Muscle of leg (tissue), 11 donors: Measurements from ENCODE around the gene LRRN2. TPM values are rescaled to one million over a fixed set of nuclear protein-coding genes. Genes with fewer than 3 reads are reported as not detected.
A peak's percentile ranks its signal among the peaks of the same experiment; 100 is the strongest.

ENCODE experiments used
- DNase-seq: peaks from one replicate; pipeline ENCODE4 v3.0.0; 2013
- H3K27ac ChIP-seq: one replicate; pipeline ENCODE4 v1.5.1; 2013; ENCODE audit warnings: mild to moderate bottlenecking, low read length, control low read depth
- H3K27me3 ChIP-seq: one replicate; pipeline ENCODE4 v1.6.1; 2013; ENCODE audit warnings: low read length; ENCODE audit not compliant: control insufficient read depth, insufficient read depth
- H3K36me3 ChIP-seq: one replicate; pipeline ENCODE4 v1.6.1; 2013; ENCODE audit warnings: low read length; ENCODE audit not compliant: control insufficient read depth, insufficient read depth
- H3K4me1 ChIP-seq: one replicate; pipeline ENCODE4 v1.6.1; 2013; ENCODE audit warnings: low read length; ENCODE audit not compliant: control insufficient read depth, insufficient read depth
- H3K4me3 ChIP-seq: one replicate; pipeline ENCODE4 v1.5.1; 2013; ENCODE audit warnings: low read length, control low read depth
- H3K9me3 ChIP-seq: replicated peaks from 2 replicates; pipeline ENCODE4 v1.6.1; 2013; ENCODE audit warnings: low read depth, low read length; ENCODE audit not compliant: control insufficient read depth
- WGBS: methylation state at CpG from one replicate; pipeline ENCODE4 v1.1.5; 2013; ENCODE audit warnings: missing lambda C conversion rate; ENCODE audit not compliant: insufficient coverage; 5-methylcytosine and 5-hydroxymethylcytosine counted together
- polyA plus RNA-seq, 8 donors: library from polyadenylated mRNA; unstranded; fragments of 120-200 nt; gene quantifications; one replicate each; pipeline versions ENCODE4 v1.2.1 to v1.2.3, GENCODE V29; 2013; ENCODE audit warnings: inconsistent platforms in 1 of 8, low replicate concordance in 1 of 8; ENCODE audit not compliant: insufficient read length in 8 of 8, insufficient read depth in 1 of 8
- total RNA-seq: library from RNA; stranded (reverse); fragments of 120-200 nt; gene quantifications from one replicate; pipeline ENCODE4 v1.2.4, GENCODE V29; 2013

LRRN2 gene
- total and polyA plus RNA-seq, 9 donors, result 2.7 to 9.8 (median 6.1) TPM

- WGBS, result 74% methylated on average over 6 of the region's 7 CpGs
- DNase-seq, result no peak
- Histone ChIP-seq H3K4me3 (no peak overlapping the region), H3K4me1 (peaks cover 13% of the 10 kb centered on the region), H3K27ac (no peak overlapping the region), H3K27me3 (peaks cover 19% of the 10 kb centered on the region), H3K9me3 (no peaks in the 10 kb centered on the region), H3K36me3 (no peaks in the 10 kb centered on the region)
Observed at GRCh38 chr1:204680461-204680860, 5.1 kb downstream of the LRRN2 start.

GRCh38 chr1:204680051-204680450 lies 5.5 kb downstream of the LRRN2 start:
- Histone ChIP-seq H3K27me3 (peaks cover 19% of the 10 kb centered on the region), H3K9me3 (no peaks in the 10 kb centered on the region), H3K4me3 (no peak overlapping the region), H3K36me3 (no peaks in the 10 kb centered on the region), H3K4me1 (peaks cover 13% of the 10 kb centered on the region), H3K27ac (no peak overlapping the region)
- DNase-seq, result no peak
- WGBS, result 63% methylated on average over 1 of the region's 3 CpGs

- DNase-seq, result no peak
- no peak overlapping the region for H3K4me3 ChIP-seq
- H3K36me3 ChIP-seq, result no peaks in the 10 kb centered on the region
- H3K4me1 ChIP-seq, result peaks cover 3% of the 10 kb centered on the region
- no peaks in the 10 kb centered on the region for H3K9me3 ChIP-seq
- WGBS, result 40% methylated on average over 1 of the region's 7 CpGs
- peaks cover 9% of the 10 kb centered on the region for H3K27me3 ChIP-seq
- H3K27ac ChIP-seq, result no peak overlapping the region
Observed at GRCh38 chr1:204678721-204679475, 6.6 kb downstream of the LRRN2 start.

GRCh38 chr1:204677864-204678263 lies 7.7 kb downstream of the LRRN2 start:
- WGBS, result 61% methylated on average over 4 of the region's 9 CpGs
- H3K4me1 ChIP-seq, result no peaks in the 10 kb centered on the region

GRCh38 chr1:204676043-204676442 lies 9.5 kb downstream of the LRRN2 start:
- H3K4me3 ChIP-seq, result no peak overlapping the region
- H3K27me3 ChIP-seq, result peaks cover 6% of the 10 kb centered on the region
- WGBS, result 86% methylated on average over 1 of the region's 2 CpGs
- no peaks in the 10 kb centered on the region for H3K4me1 ChIP-seq
- DNase-seq, result no peak
- H3K36me3 ChIP-seq, result no peaks in the 10 kb centered on the region
- H3K9me3 ChIP-seq, result no peaks in the 10 kb centered on the region
- no peak overlapping the region for H3K27ac ChIP-seq

More at GRCh38 chr1:204677864-204678263, 7.7 kb downstream of the LRRN2 start:
- DNase-seq, result no peak
- Histone ChIP-seq H3K27ac (no peak overlapping the region), H3K9me3 (no peaks in the 10 kb centered on the region), H3K4me3 (no peak overlapping the region), H3K27me3 (peaks cover 4% of the 10 kb centered on the region), H3K36me3 (no peaks in the 10 kb centered on the region)

GRCh38 chr1:204673909-204674649 lies 11.5 kb downstream of the LRRN2 start:
- DNase-seq, result no peak
- 60% methylated on average over 3 of the region's 8 CpGs for WGBS
- Histone ChIP-seq H3K27ac (no peak overlapping the region), H3K27me3 (peaks cover 6% of the 10 kb centered on the region), H3K4me3 (no peak overlapping the region), H3K36me3 (no peaks in the 10 kb centered on the region), H3K4me1 (no peaks in the 10 kb centered on the region), H3K9me3 (no peaks in the 10 kb centered on the region)

- 64% methylated on average over 2 of the region's 2 CpGs for whole genome bisulfite sequencing
- Histone ChIP-seq H3K27ac (no peak overlapping the region), H3K27me3 (peaks cover 5% of the 10 kb centered on the region), H3K4me1 (no peaks in the 10 kb centered on the region), H3K36me3 (no peaks in the 10 kb centered on the region), H3K9me3 (no peaks in the 10 kb centered on the region), H3K4me3 (no peak overlapping the region)
- no peak for DNase-seq
Observed at GRCh38 chr1:204673209-204673608, 12.3 kb downstream of the LRRN2 start.

GRCh38 chr1:204672482-204673121 lies 12.9 kb downstream of the LRRN2 start:
- Histone ChIP-seq H3K9me3 (no peaks in the 10 kb centered on the region), H3K4me3 (no peak overlapping the region), H3K36me3 (no peaks in the 10 kb centered on the region), H3K4me1 (no peaks in the 10 kb centered on the region), H3K27ac (no peak overlapping the region), H3K27me3 (peaks cover 5% of the 10 kb centered on the region)
- peak; percentile 17 for DNase-seq
- WGBS, result 74% methylated on average over 6 of the region's 10 CpGs

- Histone ChIP-seq H3K36me3 (no peaks in the 10 kb centered on the region), H3K27ac (no peak overlapping the region), H3K4me1 (no peaks in the 10 kb centered on the region), H3K9me3 (no peaks in the 10 kb centered on the region), H3K4me3 (no peak overlapping the region), H3K27me3 (peaks cover 5% of the 10 kb centered on the region)
- no peak for DNase-seq
- WGBS, result 96% methylated on average over 3 of the region's 6 CpGs
Observed at GRCh38 chr1:204672069-204672468, 13.5 kb downstream of the LRRN2 start.
